ENCODE results near the gene MUSK.
"Not testable (repeated sequence)": the region's sequence is repeated elsewhere in the genome, so short reads cannot be mapped to it uniquely, and the experiment has no call there.

MUSK gene

GRCh38 chr9:110814159-110814558, 145.6 kb downstream of the MUSK start:
- DNase-seq: no peak

GRCh38 chr9:110815361-110815760, 146.8 kb downstream of the MUSK start:
- no peak for DNase-seq

DNA sequence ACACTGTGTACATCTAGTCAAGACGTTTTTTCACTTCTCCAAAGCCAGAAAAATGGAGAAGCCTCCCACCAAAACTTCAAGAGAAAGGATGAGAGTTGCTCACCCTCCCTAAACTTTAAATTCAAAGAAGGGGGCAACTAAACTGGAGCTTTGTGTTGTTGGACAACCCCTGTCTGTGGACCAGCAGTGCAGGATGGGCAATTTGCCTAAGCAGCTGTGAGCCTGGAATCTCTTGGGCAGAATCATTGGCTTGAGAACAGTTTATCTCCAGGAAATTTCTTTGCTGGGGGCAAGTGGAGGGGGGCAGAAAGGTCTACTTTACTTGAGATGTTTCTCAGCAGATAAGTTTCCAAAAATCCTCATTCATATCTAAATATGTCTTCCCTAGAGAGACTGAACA, 151.8 kb downstream of the MUSK start:
- no peak for DNase-seq

DNA sequence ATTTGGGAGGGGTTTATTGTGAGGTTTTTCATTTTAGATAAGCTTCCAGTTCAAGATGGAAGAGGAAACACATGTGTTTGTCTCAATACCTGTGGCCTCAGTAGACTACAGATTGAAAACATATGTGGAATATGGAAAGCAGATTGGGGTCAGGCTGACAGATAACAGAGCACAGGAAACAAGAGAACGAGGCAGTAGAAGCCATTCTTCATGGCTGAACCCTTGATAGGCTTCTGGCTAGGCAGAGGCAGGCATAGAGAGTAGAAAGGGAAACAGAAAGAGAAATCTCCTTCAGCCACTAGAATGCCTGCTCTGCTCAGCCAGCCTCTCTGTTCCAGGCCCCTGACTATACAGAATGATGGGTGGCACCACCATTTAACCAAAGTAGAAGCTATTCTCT, 152.5 kb downstream of the MUSK start:
- DNase-seq: no peak

- DNase-seq: not testable (repeated sequence)
These were observed 156.5 kb downstream of the MUSK start for GRCh38 chr9:110825129-110825528.

GRCh38 chr9:110825950-110826349, 157.4 kb downstream of the MUSK start:
- no peak for DNase-seq

DNA sequence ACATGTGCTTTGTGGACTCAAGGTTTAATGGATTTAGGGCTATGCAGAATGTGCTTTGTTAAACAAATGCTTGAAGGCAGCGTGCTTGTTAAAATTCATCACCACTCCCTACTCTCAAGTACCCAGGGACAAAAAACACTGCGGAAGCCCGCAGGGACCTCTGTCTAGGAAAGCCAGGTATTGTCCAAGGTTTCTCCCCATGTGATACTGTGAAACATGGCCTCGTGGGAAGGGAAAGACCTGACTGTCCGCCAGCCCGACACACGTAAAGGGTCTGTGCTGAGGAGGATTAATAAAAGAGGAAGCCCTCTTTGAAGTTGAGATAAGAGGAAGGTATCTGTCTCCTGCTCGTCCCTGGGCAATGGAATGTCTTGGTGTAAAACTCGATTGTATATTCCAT, 157.8 kb downstream of the MUSK start:
- not testable (repeated sequence) for DNase-seq

GRCh38 chr9:110828264-110828663, 159.7 kb downstream of the MUSK start:
- no peak for DNase-seq

GRCh38 chr9:110830495-110830894, 161.9 kb downstream of the MUSK start:
- DNase-seq: no peak

DNA sequence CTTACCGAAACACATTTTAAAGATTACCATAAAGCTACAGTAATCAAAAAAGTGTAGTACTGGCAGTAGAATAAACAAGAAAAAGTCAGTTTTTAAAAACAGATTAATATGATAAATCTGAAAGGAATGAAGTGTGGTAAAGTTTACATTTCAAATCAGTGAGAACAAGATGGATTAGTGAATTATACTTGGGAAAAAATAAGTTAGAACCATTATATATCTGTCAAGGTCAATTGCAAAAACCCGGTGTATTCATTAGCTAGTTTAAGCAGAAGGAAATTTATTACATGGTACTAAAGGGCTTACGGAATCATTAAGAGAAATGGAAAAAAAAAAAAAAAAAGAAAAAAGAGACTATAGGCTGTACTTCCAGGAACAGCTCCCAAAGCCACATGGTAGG, 164.3 kb downstream of the MUSK start:
- no peak for DNase-seq

DNA sequence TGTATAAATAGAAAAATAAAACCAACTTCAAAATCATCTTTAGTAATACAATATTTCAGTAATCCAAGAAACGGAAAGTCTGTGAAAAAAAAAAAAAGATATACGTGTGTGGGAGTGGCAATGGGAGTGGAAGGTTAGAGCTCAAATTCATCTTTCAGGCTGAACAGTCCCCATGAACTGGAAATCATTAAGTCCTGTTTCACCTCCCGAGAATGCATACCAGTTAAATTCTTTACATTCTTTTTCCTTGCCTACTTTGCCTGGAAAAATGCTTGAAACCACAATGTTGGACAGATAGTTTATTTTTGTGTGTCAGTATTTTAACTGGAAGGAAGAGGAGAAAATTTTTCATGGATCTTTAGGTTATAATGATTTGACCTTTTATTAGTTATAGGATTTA, 166.8 kb downstream of the MUSK start:
- no peak for DNase-seq

GRCh38 chr9:110835859-110836271, 167.3 kb downstream of the MUSK start:
- DNase-seq: no peak

- no peak for DNase-seq
These were observed 168.9 kb downstream of the MUSK start for GRCh38 chr9:110837401-110838005.

- no peak for DNase-seq
These were observed 173.6 kb downstream of the MUSK start for GRCh38 chr9:110842169-110842568.

- DNase-seq: no peak
These were observed 174.4 kb downstream of the MUSK start for GRCh38 chr9:110842986-110843385.

DNA sequence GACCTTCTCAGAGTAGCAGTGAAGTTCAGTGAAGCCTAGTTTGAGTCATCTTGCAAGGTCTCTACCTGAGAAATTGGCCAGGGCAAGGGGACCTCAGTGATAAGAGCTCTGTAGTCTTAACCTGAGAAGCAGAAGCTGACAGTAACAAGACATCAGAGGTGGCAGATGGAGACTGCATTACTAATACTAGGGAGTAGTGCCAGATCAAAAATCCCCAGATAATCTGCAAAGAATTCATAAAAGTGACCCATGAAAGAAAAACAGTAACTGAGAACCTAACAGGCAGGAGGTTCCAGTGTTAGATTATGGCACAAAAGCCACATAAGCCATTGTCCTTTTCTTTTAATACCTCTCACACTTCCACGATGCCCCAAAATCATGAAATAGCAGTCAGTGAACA, 175.5 kb downstream of the MUSK start:
- no peak for DNase-seq

DNA sequence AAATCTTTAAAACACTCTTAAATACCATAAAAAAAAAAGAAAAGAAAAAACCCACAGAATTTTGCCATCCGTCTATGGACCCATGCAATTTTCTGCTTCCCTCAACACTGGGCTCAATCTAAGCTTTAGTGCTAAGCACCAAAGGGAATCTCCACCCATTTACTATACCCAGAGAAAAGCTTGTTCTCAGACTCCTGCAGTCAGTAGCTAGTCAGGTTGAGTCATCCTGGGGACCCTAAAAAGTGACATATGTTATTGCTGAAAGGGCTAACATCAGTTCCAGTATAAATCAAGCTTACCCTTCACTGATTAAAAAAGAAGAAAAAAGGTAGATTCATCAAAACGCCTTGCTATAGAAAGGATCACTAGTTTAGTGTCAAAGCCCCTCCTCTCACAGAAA, 177.6 kb downstream of the MUSK start:
- no peak for DNase-seq

DNA sequence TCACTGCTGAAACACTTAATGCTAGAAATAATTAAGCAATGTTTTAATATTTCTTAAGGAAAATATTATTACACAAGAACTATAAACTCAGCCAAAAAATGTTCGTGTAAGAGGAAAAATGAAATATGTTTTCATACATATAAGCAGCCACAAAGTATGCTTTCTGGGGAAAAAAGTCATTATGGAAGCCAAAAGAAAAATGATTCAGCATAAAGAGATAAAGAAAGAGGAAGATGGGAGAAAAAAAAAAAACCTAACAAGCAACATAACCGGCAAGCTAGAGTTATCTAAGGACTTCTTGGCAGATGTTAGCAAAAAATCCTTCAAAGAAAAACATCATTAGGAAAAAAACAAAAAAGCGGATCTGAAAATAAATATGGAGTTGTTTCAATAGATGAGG, 179.1 kb downstream of the MUSK start:
- DNase-seq: no peak

DNA sequence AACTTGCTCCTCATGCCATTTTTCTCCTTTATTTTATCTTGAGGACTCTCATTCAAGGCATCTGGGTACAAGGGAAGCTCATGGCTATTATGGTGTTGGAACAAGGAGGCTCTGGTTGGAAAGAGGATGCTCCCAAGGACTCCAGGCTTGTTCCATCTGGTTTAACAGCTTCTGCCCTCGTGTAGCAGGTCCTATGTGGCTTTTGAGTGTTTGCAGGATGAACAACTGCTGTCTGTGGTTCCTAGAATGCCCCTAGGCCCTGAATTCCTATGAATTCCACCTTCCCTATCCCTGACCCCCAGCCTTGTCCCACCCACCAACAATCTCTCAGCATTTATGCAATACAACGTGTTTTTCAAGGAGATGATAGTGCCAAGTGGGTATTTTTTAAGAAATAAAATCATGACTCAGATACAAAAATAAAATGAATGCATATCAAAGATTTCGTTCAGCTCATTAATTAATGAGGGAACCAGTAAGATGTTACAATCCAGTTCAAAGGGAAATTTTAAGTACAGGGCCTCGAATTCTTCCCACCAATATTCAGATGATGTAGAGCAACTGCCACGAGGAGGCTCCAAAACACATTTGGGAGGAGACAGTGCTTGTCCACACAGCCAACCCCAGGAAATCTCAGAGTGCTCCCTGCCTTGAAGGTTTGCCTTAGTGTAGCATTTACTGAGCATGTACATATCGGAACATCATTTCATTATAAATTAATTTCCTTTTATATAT, 182.0 kb downstream of the MUSK start:
- DNase-seq: no peak

All from CD4-positive, alpha-beta T cell treated with Interleukin-4 for 4 hours (primary cell).